ENCODE data around the gene GTF2H1.

The GTF2H1 gene

DNA sequence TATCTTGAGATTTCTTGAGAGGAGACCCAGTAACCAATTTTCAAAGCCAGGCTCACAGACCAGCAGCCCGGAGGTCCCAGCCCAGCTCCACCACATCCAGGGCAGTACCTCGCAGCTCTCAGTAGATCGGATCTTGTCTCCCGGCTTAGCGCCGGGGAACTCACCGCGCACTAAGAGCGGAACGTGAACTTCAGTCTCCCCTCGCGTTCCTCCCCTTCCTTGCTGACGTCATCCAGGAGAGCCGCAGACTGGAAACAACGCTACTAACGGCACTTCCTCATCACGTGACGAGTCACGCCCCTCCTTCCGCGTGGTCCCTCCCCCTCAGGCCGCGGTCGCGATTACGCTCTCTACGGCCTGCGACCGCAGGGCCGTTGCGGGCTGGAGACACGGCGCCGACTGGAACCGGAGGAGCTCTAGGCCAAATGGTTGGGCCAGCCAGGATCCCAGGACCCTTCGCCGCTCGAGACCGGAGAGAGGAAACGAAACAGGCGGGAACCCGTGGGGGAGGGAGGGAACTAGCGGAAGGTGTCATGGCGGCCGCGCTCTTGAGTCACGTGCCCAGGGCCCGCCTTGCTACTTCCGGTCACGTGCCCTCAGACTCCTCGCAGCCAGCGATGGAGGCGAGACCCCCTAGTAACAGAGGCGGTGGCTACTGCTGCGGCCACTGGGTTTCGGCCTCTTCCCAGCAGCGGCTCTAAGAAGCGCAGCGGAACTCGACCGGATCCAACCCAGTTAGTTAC, at the start of gene GTF2H1, which contains the start of gene HPS5:
GTF2H1 (plus strand) TSS at position 599 of the 743 bp plus-strand sequence. CDS start 10,508 bp downstream, outside the sequence.
HPS5 (minus strand) TSS at position 172 of the 743 bp plus-strand sequence. CDS start 4,282 bp downstream, outside the sequence.
- TF ChIP-seq, protein P1, sequence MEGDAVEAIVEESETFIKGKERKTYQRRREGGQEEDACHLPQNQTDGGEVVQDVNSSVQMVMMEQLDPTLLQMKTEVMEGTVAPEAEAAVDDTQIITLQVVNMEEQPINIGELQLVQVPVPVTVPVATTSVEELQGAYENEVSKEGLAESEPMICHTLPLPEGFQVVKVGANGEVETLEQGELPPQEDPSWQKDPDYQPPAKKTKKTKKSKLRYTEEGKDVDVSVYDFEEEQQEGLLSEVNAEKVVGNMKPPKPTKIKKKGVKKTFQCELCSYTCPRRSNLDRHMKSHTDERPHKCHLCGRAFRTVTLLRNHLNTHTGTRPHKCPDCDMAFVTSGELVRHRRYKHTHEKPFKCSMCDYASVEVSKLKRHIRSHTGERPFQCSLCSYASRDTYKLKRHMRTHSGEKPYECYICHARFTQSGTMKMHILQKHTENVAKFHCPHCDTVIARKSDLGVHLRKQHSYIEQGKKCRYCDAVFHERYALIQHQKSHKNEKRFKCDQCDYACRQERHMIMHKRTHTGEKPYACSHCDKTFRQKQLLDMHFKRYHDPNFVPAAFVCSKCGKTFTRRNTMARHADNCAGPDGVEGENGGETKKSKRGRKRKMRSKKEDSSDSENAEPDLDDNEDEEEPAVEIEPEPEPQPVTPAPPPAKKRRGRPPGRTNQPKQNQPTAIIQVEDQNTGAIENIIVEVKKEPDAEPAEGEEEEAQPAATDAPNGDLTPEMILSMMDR (IDR thresholded peaks at IDR 0.05; ENCODE audit: control insufficient read depth, insufficient read depth, low read depth, low read length, missing control alignments), result no peak
- DNase-seq (ENCODE audit: low read depth), result peak; percentile 93
- H3K4me3 ChIP-seq (ENCODE audit: control insufficient read depth, low read depth, low read length), result peak within 1 kb of the TSS; percentile 86

- no peak overlapping the region for H3K4me3 ChIP-seq (ENCODE audit: control insufficient read depth, low read depth, low read length)
- TF ChIP-seq, protein P1 (IDR thresholded peaks at IDR 0.05; ENCODE audit: control insufficient read depth, insufficient read depth, low read depth, low read length, missing control alignments), result no peak
- DNase-seq (ENCODE audit: low read depth), result no peak
Measured at GRCh38 chr11:18277565-18278271, 44.6 kb upstream of the GTF2H1 start.

- TF ChIP-seq, protein P1 (IDR thresholded peaks at IDR 0.05; ENCODE audit: control insufficient read depth, insufficient read depth, low read depth, low read length, missing control alignments), result no peak
- H3K4me3 ChIP-seq (ENCODE audit: control insufficient read depth, low read depth, low read length), result no peak overlapping the region
- no peak for DNase-seq (ENCODE audit: low read depth)
Measured at GRCh38 chr11:18280438-18281045, 41.8 kb upstream of the GTF2H1 start.

- TF ChIP-seq, protein P1 (IDR thresholded peaks at IDR 0.05; ENCODE audit: control insufficient read depth, insufficient read depth, low read depth, low read length, missing control alignments), result no peak
Measured at GRCh38 chr11:18282626-18283025, 39.7 kb upstream of the GTF2H1 start.

DNA sequence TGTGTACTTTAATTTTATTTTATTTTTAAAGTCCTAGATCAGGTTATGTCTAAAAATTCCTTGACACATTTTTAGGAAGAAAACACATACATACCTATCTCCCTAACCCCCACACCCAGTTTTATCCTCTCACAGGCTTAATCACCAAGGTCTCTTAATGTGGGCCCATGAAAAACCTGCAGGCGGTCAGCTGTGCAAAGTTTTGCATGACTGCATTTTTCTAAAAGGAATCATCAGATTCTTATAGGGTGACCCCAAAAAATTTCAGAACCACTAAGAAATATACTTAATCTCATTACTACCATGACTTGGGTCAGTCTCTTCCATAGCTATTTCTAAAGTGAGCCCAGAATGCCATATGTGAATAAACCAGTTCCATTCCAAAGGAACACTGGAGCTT, 36.5 kb upstream of the GTF2H1 start:
- no peak for DNase-seq (ENCODE audit: low read depth)
- no peak overlapping the region for H3K4me3 ChIP-seq (ENCODE audit: control insufficient read depth, low read depth, low read length)
- TF ChIP-seq, protein P1 (IDR thresholded peaks at IDR 0.05; ENCODE audit: control insufficient read depth, insufficient read depth, low read depth, low read length, missing control alignments), result no peak

More at GRCh38 chr11:18282626-18283025, 39.7 kb upstream of the GTF2H1 start:
- no peak overlapping the region for H3K4me3 ChIP-seq (ENCODE audit: control insufficient read depth, low read depth, low read length)
- DNase-seq (ENCODE audit: low read depth), result no peak

- DNase-seq (ENCODE audit: low read depth), result no peak
- TF ChIP-seq, protein P1 (IDR thresholded peaks at IDR 0.05; ENCODE audit: control insufficient read depth, insufficient read depth, low read depth, low read length, missing control alignments), result no peak
- H3K4me3 ChIP-seq (ENCODE audit: control insufficient read depth, low read depth, low read length), result no peak overlapping the region
Measured at GRCh38 chr11:18288911-18289310, 33.5 kb upstream of the GTF2H1 start.
